K562 (cell line): ENCODE results near the gene NECAB2.

Source experiments
- EZH2 ChIP-seq: IDR thresholded peaks from 2 replicates; pipeline ENCODE4 v1.6.1; 2012; ENCODE audit warnings: low read depth, mild to moderate bottlenecking, inconsistent platforms, low read length, borderline replicate concordance
- FOXA3 ChIP-seq, 2 experiments: fragments of 450-650 bp in 1 of 2; sonication (generic) in 1 of 2; formaldehyde crosslinking; IDR thresholded peaks in 1 of 2; conservative IDR thresholded peaks in 1 of 2; 2 replicates each; pipeline versions ENCODE4 v1.4.0 to v1.8.0; 2020 to 2022; ENCODE audit warnings: mild to moderate bottlenecking in 2 of 2, missing genetic modification reagents in 1 of 2
- YY1 ChIP-seq, 3 experiments: IDR thresholded peaks; 2 replicates each; pipeline ENCODE4 v1.6.1; 2011; ENCODE audit warnings: low read length in 2 of 3, mild to moderate bottlenecking in 2 of 3, moderate library complexity in 2 of 3, borderline replicate concordance in 1 of 3, control low read depth in 1 of 3, low read depth in 1 of 3; ENCODE audit not compliant: insufficient read depth in 3 of 3, insufficient replicate concordance in 2 of 3, control insufficient read depth in 1 of 3, insufficient read length in 1 of 3; ENCODE audit errors: extremely low read depth in 1 of 3
- ZNF263 ChIP-seq: sonication (generic); formaldehyde crosslinking; IDR thresholded peaks from 2 replicates; pipeline ENCODE4 v1.8.0; 2022; ENCODE audit warnings: mild to moderate bottlenecking, missing genetic modification reagents, borderline replicate concordance

DNA sequence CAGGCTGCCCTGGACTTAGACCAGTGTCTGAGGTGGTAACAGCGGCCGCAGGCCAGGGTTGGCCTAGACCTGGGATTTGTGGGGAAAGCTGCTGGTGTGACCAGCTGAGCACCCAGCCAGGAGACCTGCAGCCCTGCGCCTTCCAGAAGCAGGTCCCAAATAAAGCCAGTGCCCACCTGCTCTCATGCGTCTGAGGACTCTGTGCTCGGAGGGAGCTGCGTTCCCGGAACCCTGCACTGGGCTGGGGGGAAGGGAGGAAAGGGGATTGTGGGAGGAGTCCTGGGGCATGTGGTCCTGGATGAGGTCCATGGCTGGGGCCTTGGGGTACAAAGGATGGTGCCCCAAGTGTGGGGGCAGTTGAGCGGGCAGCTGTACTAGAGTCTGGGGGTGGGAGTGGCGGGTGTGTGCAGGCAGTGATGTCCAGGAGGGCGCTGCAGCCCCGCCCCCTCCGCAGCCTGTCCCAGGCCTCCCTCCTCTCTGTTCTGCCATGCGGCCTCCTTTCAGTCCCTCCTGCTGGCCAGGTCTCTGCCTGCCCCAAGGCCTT is 1.8 kb upstream of the NECAB2 start:
- TF ChIP-seq FOXA3 (CRISPR knock-in tag; conservative IDR thresholded peaks at IDR 0.05 in 1 of 2, IDR thresholded peaks at IDR 0.05 in 1 of 2) (no peak), EZH2 (no peak), YY1 (IDR thresholded peaks at IDR 0.05; ENCODE audit: borderline replicate concordance in 1 of 3, control insufficient read depth in 1 of 3, extremely low read depth in 1 of 3, insufficient read depth in 3 of 3, insufficient read length in 1 of 3, insufficient replicate concordance in 2 of 3, low read depth in 1 of 3, low read length in 2 of 3) (no peak), ZNF263 (CRISPR knock-in tag) (no peak)
